ENCODE results near the gene CDH5. TPM values are rescaled to one million over a fixed set of nuclear protein-coding genes. Genes with fewer than 3 reads are reported as not detected.

CDH5 gene
- total RNA-seq, 2 experiments from 2014 or later = not detected

GRCh38 chr16:66373667-66374066, 7.2 kb downstream of the CDH5 start:
- H3K9me2 ChIP-seq (ENCODE audit: insufficient read depth, low read length) = no peaks in the 10 kb centered on the region
- no peak overlapping the region for H3K4me2 ChIP-seq (ENCODE audit: low read length)
- BruUV-seq (replicated peaks) = no TSS peak
- H3K4me1 ChIP-seq (ENCODE audit: insufficient read depth, low read length, poor library complexity, severe bottlenecking) = no peaks in the 10 kb centered on the region
- TF ChIP-seq CTCF (conservative IDR thresholded peaks at IDR 0.05; ENCODE audit: low read length) (no peak), EZH2phosphoT487 (IDR thresholded peaks at IDR 0.05; ENCODE audit: borderline replicate concordance, low read depth, low read length) (no peak)
- no peak overlapping the region for H3K4me3 ChIP-seq (ENCODE audit: low read depth, low read length, poor library complexity, severe bottlenecking)
- H4K20me1 ChIP-seq (ENCODE audit: insufficient read depth, low read length) = no peaks in the 10 kb centered on the region
- ChIA-PET POLR2A (interaction anchor here (0.7 kb wide), 1 partner anchor 38 kb away, joined by 5 read pairs; no protein-coding TSS in a partner anchor), CTCF (ENCODE audit: unreplicated experiment) (no interaction called here)
- intact Hi-C loops (cut with micrococcal nuclease; ENCODE audit: unreplicated experiment) = no loop called here
- no peak overlapping the region for H3K27ac ChIP-seq (ENCODE audit: low read depth, low read length, poor library complexity, severe bottlenecking)
- no peaks in the 10 kb centered on the region for H3K36me3 ChIP-seq (ENCODE audit: insufficient read depth, low read length)
- no peak for DNase-seq (ENCODE audit: low spot score)
- H2AFZ ChIP-seq (ENCODE audit: low read length) = no peak overlapping the region
- no peaks in the 10 kb centered on the region for H3K9me3 ChIP-seq (ENCODE audit: low read length)
- no peaks in the 10 kb centered on the region for H3K79me2 ChIP-seq (ENCODE audit: insufficient read depth, low read depth, low read length)

GRCh38 chr16:66374176-66374575, 7.7 kb downstream of the CDH5 start:
- Histone ChIP-seq H3K9me3 (ENCODE audit: low read length) (no peaks in the 10 kb centered on the region), H4K20me1 (ENCODE audit: insufficient read depth, low read length) (no peaks in the 10 kb centered on the region), H3K36me3 (ENCODE audit: insufficient read depth, low read length) (no peaks in the 10 kb centered on the region), H2AFZ (ENCODE audit: low read length) (no peak overlapping the region), H3K4me2 (ENCODE audit: low read length) (no peak overlapping the region), H3K79me2 (ENCODE audit: insufficient read depth, low read depth, low read length) (no peaks in the 10 kb centered on the region), H3K9me2 (ENCODE audit: insufficient read depth, low read length) (no peaks in the 10 kb centered on the region), H3K4me1 (ENCODE audit: insufficient read depth, low read length, poor library complexity, severe bottlenecking) (no peaks in the 10 kb centered on the region), H3K27ac (ENCODE audit: low read depth, low read length, poor library complexity, severe bottlenecking) (no peak overlapping the region), H3K4me3 (ENCODE audit: low read depth, low read length, poor library complexity, severe bottlenecking) (no peak overlapping the region)
- no TSS peak for BruUV-seq (replicated peaks)
- intact Hi-C loops (cut with micrococcal nuclease; ENCODE audit: unreplicated experiment) = no loop called here
- CTCF ChIA-PET (ENCODE audit: unreplicated experiment) = no interaction called here
- no peak for DNase-seq (ENCODE audit: low spot score)
- POLR2A ChIA-PET = no interaction called here
- no peak for TF ChIP-seq EZH2phosphoT487 (IDR thresholded peaks at IDR 0.05; ENCODE audit: borderline replicate concordance, low read depth, low read length)
- TF ChIP-seq CTCF (conservative IDR thresholded peaks at IDR 0.05; ENCODE audit: low read length) = no peak

GRCh38 chr16:66375451-66375850, 9.0 kb downstream of the CDH5 start:
- ChIA-PET POLR2A (no interaction called here), CTCF (ENCODE audit: unreplicated experiment) (no interaction called here)
- no peaks in the 10 kb centered on the region for H3K79me2 ChIP-seq (ENCODE audit: insufficient read depth, low read depth, low read length)
- H3K9me3 ChIP-seq (ENCODE audit: low read length) = no peaks in the 10 kb centered on the region
- no peak for DNase-seq (ENCODE audit: low spot score)
- no peak overlapping the region for H3K27ac ChIP-seq (ENCODE audit: low read depth, low read length, poor library complexity, severe bottlenecking)
- H4K20me1 ChIP-seq (ENCODE audit: insufficient read depth, low read length) = no peaks in the 10 kb centered on the region
- H3K9me2 ChIP-seq (ENCODE audit: insufficient read depth, low read length) = no peaks in the 10 kb centered on the region
- H2AFZ ChIP-seq (ENCODE audit: low read length) = no peak overlapping the region
- H3K36me3 ChIP-seq (ENCODE audit: insufficient read depth, low read length) = no peaks in the 10 kb centered on the region
- no peak for TF ChIP-seq CTCF (conservative IDR thresholded peaks at IDR 0.05; ENCODE audit: low read length)
- no peak for TF ChIP-seq EZH2phosphoT487 (IDR thresholded peaks at IDR 0.05; ENCODE audit: borderline replicate concordance, low read depth, low read length)
- H3K4me2 ChIP-seq (ENCODE audit: low read length) = no peak overlapping the region
- intact Hi-C loops (cut with micrococcal nuclease; ENCODE audit: unreplicated experiment) = no loop called here
- H3K4me3 ChIP-seq (ENCODE audit: low read depth, low read length, poor library complexity, severe bottlenecking) = no peak overlapping the region
- H3K4me1 ChIP-seq (ENCODE audit: insufficient read depth, low read length, poor library complexity, severe bottlenecking) = no peaks in the 10 kb centered on the region
- BruUV-seq (replicated peaks) = no TSS peak
